Measurements from ENCODE around the gene IKZF2. TPM values are rescaled to one million over a fixed set of nuclear protein-coding genes. Genes with fewer than 3 reads are reported as not detected.

IKZF2 gene
- total RNA-seq, 1 experiment from 2014 or later = 8.8 TPM

DNA sequence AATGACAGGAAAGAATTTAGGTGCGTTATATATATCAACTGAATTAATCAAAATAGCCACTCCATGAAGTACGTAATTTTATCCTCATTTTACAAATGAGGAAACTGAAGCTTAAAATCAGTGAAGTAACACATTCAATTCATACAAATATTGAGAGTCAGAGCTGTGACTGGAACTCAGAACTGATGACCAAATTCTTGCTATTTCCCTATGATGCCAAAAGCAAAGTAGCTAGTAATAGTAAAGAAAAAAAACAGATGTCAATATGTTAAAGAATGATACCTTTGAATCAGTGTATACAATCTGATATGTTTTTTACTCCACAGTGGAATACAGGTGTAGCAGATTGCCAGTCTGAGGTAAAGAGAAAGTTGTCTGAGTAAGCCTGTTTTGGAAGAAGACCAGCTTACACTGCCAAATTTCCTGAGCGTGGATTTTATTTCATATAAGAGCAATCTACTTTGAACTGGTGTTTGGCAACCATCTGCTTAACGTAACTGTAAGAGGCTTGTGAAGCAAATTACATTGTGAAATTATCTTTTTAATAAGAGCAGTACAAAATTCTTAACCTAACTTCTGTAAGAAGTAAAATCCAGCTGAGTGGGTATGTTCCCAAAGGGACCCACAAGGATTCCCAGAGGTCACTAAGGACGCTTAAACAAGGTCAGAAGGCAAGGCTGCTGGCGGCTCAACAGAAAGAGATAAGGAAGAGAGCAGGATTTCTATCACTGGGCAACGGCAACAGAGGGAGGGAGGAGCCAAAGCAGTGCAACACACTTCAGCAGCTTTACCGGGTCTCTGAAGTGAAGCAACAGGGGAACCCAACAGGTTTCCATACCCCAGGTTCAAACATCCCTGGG is 85.6 kb downstream of the IKZF2 start:
- intact Hi-C loops (cut with micrococcal nuclease) = loop anchor here (5.0 kb wide), 1 partner anchor 86 kb away; the partner anchor contains the start of gene IKZF2
- Mint-ChIP-seq H3K27ac (ENCODE audit: low read depth, unreplicated experiment) (peak overlapping the region; percentile 86), H3K4me3 (ENCODE audit: unreplicated experiment) (peak overlapping the region; percentile 79), H3K36me3 (ENCODE audit: insufficient read depth, unreplicated experiment) (peaks cover 6% of the 10 kb centered on the region), H3K4me1 (ENCODE audit: insufficient read depth, unreplicated experiment) (peaks cover 40% of the 10 kb centered on the region), H3K9me3 (ENCODE audit: unreplicated experiment) (no peaks in the 10 kb centered on the region), H3K27me3 (ENCODE audit: insufficient read depth, unreplicated experiment) (no peaks in the 10 kb centered on the region)
- ChIA-PET CTCF (interaction anchor here (0.6 to 1.2 kb wide), 4 partner anchors 12 to 152 kb away, joined by 4 to 6 read pairs (median 4); no protein-coding TSS in a partner anchor), POLR2A (interaction anchor here (0.6 to 3.4 kb wide), 7 partner anchors 11 to 443 kb away, joined by 3 to 19 read pairs (median 4); partner anchors contain the start of gene IKZF2)
- TF ChIP-seq, protein P1, sequence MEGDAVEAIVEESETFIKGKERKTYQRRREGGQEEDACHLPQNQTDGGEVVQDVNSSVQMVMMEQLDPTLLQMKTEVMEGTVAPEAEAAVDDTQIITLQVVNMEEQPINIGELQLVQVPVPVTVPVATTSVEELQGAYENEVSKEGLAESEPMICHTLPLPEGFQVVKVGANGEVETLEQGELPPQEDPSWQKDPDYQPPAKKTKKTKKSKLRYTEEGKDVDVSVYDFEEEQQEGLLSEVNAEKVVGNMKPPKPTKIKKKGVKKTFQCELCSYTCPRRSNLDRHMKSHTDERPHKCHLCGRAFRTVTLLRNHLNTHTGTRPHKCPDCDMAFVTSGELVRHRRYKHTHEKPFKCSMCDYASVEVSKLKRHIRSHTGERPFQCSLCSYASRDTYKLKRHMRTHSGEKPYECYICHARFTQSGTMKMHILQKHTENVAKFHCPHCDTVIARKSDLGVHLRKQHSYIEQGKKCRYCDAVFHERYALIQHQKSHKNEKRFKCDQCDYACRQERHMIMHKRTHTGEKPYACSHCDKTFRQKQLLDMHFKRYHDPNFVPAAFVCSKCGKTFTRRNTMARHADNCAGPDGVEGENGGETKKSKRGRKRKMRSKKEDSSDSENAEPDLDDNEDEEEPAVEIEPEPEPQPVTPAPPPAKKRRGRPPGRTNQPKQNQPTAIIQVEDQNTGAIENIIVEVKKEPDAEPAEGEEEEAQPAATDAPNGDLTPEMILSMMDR (IDR thresholded peaks at IDR 0.05; ENCODE audit: unreplicated experiment) = no peak
- no TSS peak for BruUV-seq (replicated peaks)
- peak; percentile 67 for DNase-seq (ENCODE audit: unreplicated experiment)

DNA sequence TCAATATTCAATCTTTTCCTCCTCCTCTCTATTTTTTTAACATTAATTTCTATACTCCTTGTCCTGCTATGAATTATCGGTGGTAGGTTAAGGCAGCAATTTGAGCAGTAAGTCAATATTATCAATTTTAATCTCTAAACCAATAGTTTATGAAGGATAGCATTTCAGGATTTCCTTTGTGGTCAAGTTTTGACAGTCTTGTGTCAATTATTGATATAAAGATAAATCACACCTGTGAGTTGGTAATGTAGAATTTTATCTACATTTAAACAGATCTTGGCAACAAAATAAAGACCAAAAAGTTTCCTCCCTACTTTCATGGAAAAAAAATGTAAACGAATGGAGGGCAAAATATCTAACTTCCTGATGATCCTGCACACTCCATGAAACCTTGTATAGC is 87.3 kb downstream of the IKZF2 start:
- peaks cover 6% of the 10 kb centered on the region for H3K36me3 Mint-ChIP-seq (ENCODE audit: insufficient read depth, unreplicated experiment)
- no peak overlapping the region for H3K27ac Mint-ChIP-seq (ENCODE audit: low read depth, unreplicated experiment)
- peaks cover 31% of the 10 kb centered on the region for H3K4me1 Mint-ChIP-seq (ENCODE audit: insufficient read depth, unreplicated experiment)
- TF ChIP-seq, protein P1 (IDR thresholded peaks at IDR 0.05; ENCODE audit: unreplicated experiment) = no peak
- no peak overlapping the region for H3K4me3 Mint-ChIP-seq (ENCODE audit: unreplicated experiment)
- DNase-seq (ENCODE audit: unreplicated experiment) = no peak
- ChIA-PET POLR2A (no interaction called here), CTCF (no interaction called here)
- intact Hi-C loops (cut with micrococcal nuclease) = no loop called here
- H3K27me3 Mint-ChIP-seq (ENCODE audit: insufficient read depth, unreplicated experiment) = no peaks in the 10 kb centered on the region
- no peaks in the 10 kb centered on the region for H3K9me3 Mint-ChIP-seq (ENCODE audit: unreplicated experiment)
- BruUV-seq (replicated peaks) = no TSS peak

DNA sequence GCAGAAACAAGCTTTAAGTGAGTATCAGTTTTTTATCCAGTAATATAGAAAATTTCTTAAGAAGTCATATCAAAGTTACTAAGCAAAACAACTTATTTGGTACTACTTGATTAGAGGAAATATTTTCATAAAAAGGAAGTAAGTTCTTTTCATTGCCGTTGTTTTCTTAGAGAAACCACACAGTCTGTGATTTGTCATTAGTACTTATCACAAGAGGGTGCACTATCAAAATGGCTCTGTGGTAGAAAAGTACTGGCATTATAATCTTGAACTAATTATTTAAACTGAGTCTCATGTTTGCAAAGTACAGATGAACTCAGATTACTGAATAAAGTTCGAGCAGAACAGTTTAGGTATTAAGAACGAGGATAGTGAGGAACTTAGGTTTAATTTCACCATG is 93.4 kb downstream of the IKZF2 start:
- Mint-ChIP-seq H3K27me3 (ENCODE audit: insufficient read depth, unreplicated experiment) (no peaks in the 10 kb centered on the region), H3K4me3 (ENCODE audit: unreplicated experiment) (no peak overlapping the region), H3K9me3 (ENCODE audit: unreplicated experiment) (no peaks in the 10 kb centered on the region), H3K36me3 (ENCODE audit: insufficient read depth, unreplicated experiment) (no peaks in the 10 kb centered on the region), H3K4me1 (ENCODE audit: insufficient read depth, unreplicated experiment) (peaks cover 5% of the 10 kb centered on the region), H3K27ac (ENCODE audit: low read depth, unreplicated experiment) (no peak overlapping the region)
- ChIA-PET POLR2A (interaction anchor here (1.5 kb wide), 1 partner anchor 129 kb away, joined by 3 read pairs; no protein-coding TSS in a partner anchor), CTCF (interaction anchor here (0.5 to 1.7 kb wide), 3 partner anchors 27 to 337 kb away, joined by 3 to 8 read pairs (median 3); no protein-coding TSS in a partner anchor)
- no peak for DNase-seq (ENCODE audit: unreplicated experiment)
- intact Hi-C loops (cut with micrococcal nuclease) = no loop called here
- no TSS peak for BruUV-seq (replicated peaks)
- TF ChIP-seq, protein P1 (IDR thresholded peaks at IDR 0.05; ENCODE audit: unreplicated experiment) = no peak

DNA sequence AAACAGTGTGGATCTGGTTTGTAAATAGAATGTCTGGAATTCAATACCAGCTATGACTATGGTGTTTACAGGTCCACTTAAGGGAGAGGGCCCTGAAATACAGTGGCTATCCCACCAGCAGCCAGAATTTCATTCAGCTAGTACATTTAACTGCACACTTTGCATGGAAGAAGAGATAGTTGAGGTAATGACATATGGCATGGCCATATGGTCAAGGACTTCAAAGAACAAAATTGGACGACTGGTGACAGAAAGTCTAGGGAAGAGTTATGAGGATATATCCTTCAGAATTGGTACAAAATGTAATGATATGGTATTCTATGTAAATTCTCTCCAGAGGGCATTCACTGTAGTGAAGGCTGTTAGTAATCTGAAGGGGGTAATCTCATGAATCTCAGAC is 105.0 kb downstream of the IKZF2 start:
- POLR2A ChIA-PET = interaction anchor here (1.2 kb wide), 1 partner anchor 9 kb away, joined by 3 read pairs; no protein-coding TSS in a partner anchor

More for the DNA sequence above, 105.0 kb downstream of the IKZF2 start:
- CTCF ChIA-PET = interaction anchor here (0.6 to 0.7 kb wide), 3 partner anchors 28 to 858 kb away, joined by 3 read pairs; no protein-coding TSS in a partner anchor
- Mint-ChIP-seq H3K27me3 (ENCODE audit: insufficient read depth, unreplicated experiment) (no peaks in the 10 kb centered on the region), H3K4me1 (ENCODE audit: insufficient read depth, unreplicated experiment) (no peaks in the 10 kb centered on the region), H3K36me3 (ENCODE audit: insufficient read depth, unreplicated experiment) (peaks cover 18% of the 10 kb centered on the region), H3K9me3 (ENCODE audit: unreplicated experiment) (peaks cover 7% of the 10 kb centered on the region), H3K4me3 (ENCODE audit: unreplicated experiment) (no peak overlapping the region), H3K27ac (ENCODE audit: low read depth, unreplicated experiment) (no peak overlapping the region)
- BruUV-seq (replicated peaks) = no TSS peak
- no peak for DNase-seq (ENCODE audit: unreplicated experiment)
- intact Hi-C loops (cut with micrococcal nuclease) = no loop called here
- TF ChIP-seq, protein P1 (IDR thresholded peaks at IDR 0.05; ENCODE audit: unreplicated experiment) = no peak
